PC-3 (cell line): Measurements from ENCODE around the gene GALNS. TPM values are rescaled to one million over a fixed set of nuclear protein-coding genes. Genes with fewer than 3 reads are reported as not detected.
A peak's percentile ranks its signal among the peaks of the same experiment; 100 is the strongest.

Experiments used
- ATAC-seq: fragments of 200-7000 bp; cut with Tn5 transposase; 2 replicates; pipeline ENCODE4 v1.9.1; 2020; ENCODE audit warnings: mild to moderate bottlenecking, moderate library complexity
- BruUV-seq: library from RNA; stranded (reverse); fragments of 400-500 nt; replicated peaks from 2 replicates; lab custom pipeline; 2021; lab: Mats Ljungman, UMichigan
- CTCF ChIA-PET: fragments of 300-600 bp; sonication (Branson Sonifier 250); formaldehyde crosslinking; loops from one replicate; lab custom pipeline; 2022; ENCODE audit warnings: antibody characterized with exemption; lab: Charles Lee
- POLR2A ChIA-PET: fragments of 300-600 bp; sonication (Branson Sonifier 250); formaldehyde crosslinking; loops from one replicate; lab custom pipeline; 2022; ENCODE audit warnings: antibody characterized with exemption; ENCODE audit not compliant: unreplicated experiment; lab: Charles Lee
- DNase-seq: peaks from one replicate; pipeline ENCODE4 v3.0.0-alpha.2; 2015
- H2AFZ ChIP-seq: fragments of 300-600 bp; sonication (generic); 2 replicates; pipeline ENCODE4 v1.6.0; 2016; ENCODE audit warnings: antibody characterized with exemption, low read length
- H3F3A ChIP-seq: fragments of 300-600 bp; sonication (generic); one replicate; pipeline ENCODE4 v1.6.0; 2017; ENCODE audit warnings: antibody characterized with exemption, low read length, control low read depth, mild to moderate bottlenecking; ENCODE audit not compliant: unreplicated experiment
- H3K27ac ChIP-seq: fragments of 300-600 bp; sonication (generic); 2 replicates; pipeline ENCODE4 v1.5.1; 2016; ENCODE audit warnings: mild to moderate bottlenecking, low read length
- H3K27me3 ChIP-seq: fragments of 300-600 bp; sonication (generic); 2 replicates; pipeline ENCODE4 v1.6.1; 2016; ENCODE audit warnings: low read length, mixed read lengths
- H3K36me3 ChIP-seq: fragments of 300-600 bp; sonication (generic); 2 replicates; pipeline ENCODE4 v1.6.1; 2016; ENCODE audit warnings: low read depth, mixed run types, low read length, mixed read lengths
- H3K4me1 ChIP-seq: fragments of 300-600 bp; sonication (generic); 2 replicates; pipeline ENCODE4 v1.5.1; 2016; ENCODE audit warnings: low read length; ENCODE audit not compliant: insufficient read depth
- H3K4me2 ChIP-seq: fragments of 300-600 bp; sonication (generic); 2 replicates; pipeline ENCODE4 v1.6.0; 2016; ENCODE audit warnings: low read length
- H3K4me3 ChIP-seq: fragments of 300-600 bp; sonication (generic); 2 replicates; pipeline ENCODE4 v1.5.1; 2016; ENCODE audit warnings: mild to moderate bottlenecking, low read length, mixed read lengths
- H3K79me2 ChIP-seq: fragments of 300-600 bp; sonication (generic); 2 replicates; pipeline ENCODE4 v1.6.1; 2017; ENCODE audit warnings: low read length, mixed read lengths
- H3K9ac ChIP-seq: fragments of 300-600 bp; sonication (generic); 2 replicates; pipeline ENCODE4 v1.6.0; 2016; ENCODE audit warnings: mild to moderate bottlenecking, low read length
- H3K9me2 ChIP-seq: fragments of 300-600 bp; sonication (generic); replicated peaks from 2 replicates; pipeline ENCODE4 v1.6.1; 2016; ENCODE audit warnings: mixed run types, low read length, mixed read lengths
- H3K9me3 ChIP-seq: fragments of 300-600 bp; sonication (generic); 2 replicates; pipeline ENCODE4 v1.6.1; 2016; ENCODE audit warnings: low read length, mixed read lengths
- H4K20me1 ChIP-seq: fragments of 300-600 bp; sonication (generic); 2 replicates; pipeline ENCODE4 v1.6.1; 2016; ENCODE audit warnings: low read length, mixed read lengths
- EZH2 ChIP-seq: fragments of 300-600 bp; sonication (generic); IDR thresholded peaks from one replicate; pipeline ENCODE4 v1.6.1; 2017; ENCODE audit warnings: antibody characterized with exemption, mild to moderate bottlenecking, low read length; ENCODE audit not compliant: unreplicated experiment
- EZH2phosphoT487 ChIP-seq: fragments of 300-600 bp; sonication (generic); IDR thresholded peaks from 2 replicates; pipeline ENCODE4 v1.6.1; 2018; ENCODE audit warnings: mild to moderate bottlenecking, antibody characterized with exemption, low read length, borderline replicate concordance
- intact Hi-C: fragments of 100-400 bp; cut with micrococcal nuclease; formaldehyde crosslinking; loops from 2 replicates; pipeline ENCODE4 v1.9.0; 2023
- total RNA-seq: library from RNA; depleted of rRNA; stranded (reverse); fragments of >200 nt; gene quantifications from 2 replicates; pipeline ENCODE4 v1.2.3, GENCODE V29; 2014
- TF ChIP-seq, protein P1 (sequence below): fragments of 300-600 bp; sonication (generic); conservative IDR thresholded peaks from 2 replicates; pipeline ENCODE4 v1.5.1; 2017; ENCODE audit warnings: antibody characterized with exemption, low read depth, mild to moderate bottlenecking, low read length

The GALNS gene
- total RNA-seq, 1 experiment from 2014 or later, result 18.3 TPM

DNA sequence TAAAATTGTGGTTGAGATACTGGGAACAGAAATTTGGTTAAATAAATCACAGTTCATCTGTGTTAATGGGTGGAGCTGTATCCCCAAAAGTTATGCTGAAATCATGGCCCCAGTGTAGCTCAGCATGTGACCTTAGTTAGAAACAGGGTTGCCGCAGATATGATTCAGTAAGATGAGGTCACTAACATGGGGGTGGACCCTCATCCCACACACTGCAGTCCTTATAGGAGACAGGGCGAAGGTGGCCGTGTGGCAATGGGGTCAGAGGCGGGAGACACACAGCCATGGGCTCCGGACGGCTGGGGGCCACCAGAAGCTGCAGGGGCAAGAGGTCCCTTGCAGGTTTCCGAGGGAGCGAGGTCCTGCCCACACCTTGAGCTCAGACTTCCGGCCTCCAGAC is 10.7 kb downstream of the GALNS start:
- BruUV-seq, result no TSS peak

DNA sequence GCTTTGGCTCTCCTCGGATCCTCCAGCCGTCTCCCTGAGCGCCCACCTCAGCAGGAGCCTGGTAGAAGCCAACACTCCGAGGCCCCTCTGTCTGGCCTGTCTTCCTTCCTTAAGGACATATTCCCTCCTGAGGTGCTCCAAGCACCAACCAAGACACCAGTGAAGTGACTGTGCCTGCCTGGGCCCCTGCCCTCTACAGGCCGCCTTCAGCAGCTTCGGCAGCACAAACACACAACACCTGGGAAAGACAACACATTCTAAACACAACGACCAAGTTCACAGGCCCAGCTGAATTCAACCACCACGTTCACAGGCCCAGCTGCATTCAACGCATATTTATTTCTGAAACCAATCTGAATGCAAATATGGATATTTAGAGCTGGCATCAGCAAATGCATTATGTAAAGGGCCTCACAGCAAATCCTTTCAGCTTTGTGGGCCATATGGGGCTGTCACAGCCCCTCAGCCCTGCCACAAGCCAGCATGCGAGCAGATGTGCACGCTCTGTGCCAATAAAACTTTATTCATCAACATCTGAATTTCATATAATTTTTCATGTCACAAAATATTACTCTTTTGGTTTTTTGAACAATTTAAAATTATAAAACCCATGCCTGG is 12.2 kb downstream of the GALNS start:
- Histone ChIP-seq H3K36me3 (no peaks in the 10 kb centered on the region), H3K27ac (no peak overlapping the region), H3K9ac (no peak overlapping the region), H3K9me3 (no peaks in the 10 kb centered on the region), H4K20me1 (no peaks in the 10 kb centered on the region), H2AFZ (no peak overlapping the region), H3F3A (no peaks in the 10 kb centered on the region), H3K27me3 (no peaks in the 10 kb centered on the region), H3K4me3 (no peak overlapping the region), H3K9me2 (no peaks in the 10 kb centered on the region), H3K79me2 (no peaks in the 10 kb centered on the region), H3K4me2 (no peak overlapping the region), H3K4me1 (no peaks in the 10 kb centered on the region)
- POLR2A ChIA-PET, result no interaction called here
- intact Hi-C loops, result no loop called here
- CTCF ChIA-PET, result no interaction called here
- TF ChIP-seq EZH2 (no peak), EZH2phosphoT487 (no peak)
- TF ChIP-seq, protein P1, sequence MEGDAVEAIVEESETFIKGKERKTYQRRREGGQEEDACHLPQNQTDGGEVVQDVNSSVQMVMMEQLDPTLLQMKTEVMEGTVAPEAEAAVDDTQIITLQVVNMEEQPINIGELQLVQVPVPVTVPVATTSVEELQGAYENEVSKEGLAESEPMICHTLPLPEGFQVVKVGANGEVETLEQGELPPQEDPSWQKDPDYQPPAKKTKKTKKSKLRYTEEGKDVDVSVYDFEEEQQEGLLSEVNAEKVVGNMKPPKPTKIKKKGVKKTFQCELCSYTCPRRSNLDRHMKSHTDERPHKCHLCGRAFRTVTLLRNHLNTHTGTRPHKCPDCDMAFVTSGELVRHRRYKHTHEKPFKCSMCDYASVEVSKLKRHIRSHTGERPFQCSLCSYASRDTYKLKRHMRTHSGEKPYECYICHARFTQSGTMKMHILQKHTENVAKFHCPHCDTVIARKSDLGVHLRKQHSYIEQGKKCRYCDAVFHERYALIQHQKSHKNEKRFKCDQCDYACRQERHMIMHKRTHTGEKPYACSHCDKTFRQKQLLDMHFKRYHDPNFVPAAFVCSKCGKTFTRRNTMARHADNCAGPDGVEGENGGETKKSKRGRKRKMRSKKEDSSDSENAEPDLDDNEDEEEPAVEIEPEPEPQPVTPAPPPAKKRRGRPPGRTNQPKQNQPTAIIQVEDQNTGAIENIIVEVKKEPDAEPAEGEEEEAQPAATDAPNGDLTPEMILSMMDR, result peak; percentile 19; the same call in 1 of the 2 replicates
- BruUV-seq, result no TSS peak
- ATAC-seq (no peak), DNase-seq (no peak)

More for the DNA sequence above, 10.7 kb downstream of the GALNS start:
- Histone ChIP-seq H3F3A (no peaks in the 10 kb centered on the region), H3K36me3 (no peaks in the 10 kb centered on the region), H2AFZ (no peak overlapping the region), H4K20me1 (no peaks in the 10 kb centered on the region), H3K9ac (no peak overlapping the region), H3K27ac (no peak overlapping the region), H3K79me2 (no peaks in the 10 kb centered on the region), H3K4me2 (no peak overlapping the region), H3K27me3 (no peaks in the 10 kb centered on the region), H3K9me2 (no peaks in the 10 kb centered on the region), H3K4me3 (no peak overlapping the region), H3K9me3 (no peaks in the 10 kb centered on the region), H3K4me1 (no peaks in the 10 kb centered on the region)
- intact Hi-C loops, result no loop called here
- ATAC-seq, result no peak
- TF ChIP-seq, protein P1, result no peak
- TF ChIP-seq EZH2phosphoT487 (no peak), EZH2 (no peak)
- POLR2A ChIA-PET, result no interaction called here
- no peak for DNase-seq
- CTCF ChIA-PET, result no interaction called here

DNA sequence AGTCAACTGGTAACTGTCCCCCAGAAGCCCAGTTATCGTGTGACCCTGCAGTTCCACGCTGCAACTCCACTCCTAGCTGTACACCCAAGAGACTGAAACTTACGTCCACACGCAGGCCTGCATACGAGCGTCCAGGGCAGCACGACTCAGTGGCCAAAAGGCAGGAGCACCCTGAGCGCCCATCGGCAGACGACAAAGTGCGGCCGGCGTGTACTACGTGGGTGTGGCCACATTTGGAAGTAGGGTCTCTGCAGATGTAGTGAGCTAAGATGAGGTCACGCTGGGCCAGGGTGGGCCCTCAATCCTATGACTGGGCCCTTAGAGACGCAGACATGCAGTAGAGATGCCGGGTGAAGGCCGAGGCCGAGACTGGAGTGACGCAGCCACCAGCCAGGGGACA is 13.5 kb downstream of the GALNS start:
- Histone ChIP-seq H3K36me3 (no peaks in the 10 kb centered on the region), H4K20me1 (no peaks in the 10 kb centered on the region), H3K4me3 (no peak overlapping the region), H3F3A (no peaks in the 10 kb centered on the region), H3K9me2 (no peaks in the 10 kb centered on the region), H3K4me1 (no peaks in the 10 kb centered on the region), H3K27ac (no peak overlapping the region), H3K27me3 (no peaks in the 10 kb centered on the region), H2AFZ (no peak overlapping the region), H3K9me3 (no peaks in the 10 kb centered on the region), H3K9ac (no peak overlapping the region), H3K4me2 (no peak overlapping the region), H3K79me2 (no peaks in the 10 kb centered on the region)
- DNase-seq, result no peak
- ChIA-PET POLR2A (no interaction called here), CTCF (no interaction called here)
- intact Hi-C loops, result no loop called here
- no peak for ATAC-seq
- BruUV-seq, result no TSS peak
- TF ChIP-seq EZH2phosphoT487 (no peak), EZH2 (no peak)
- TF ChIP-seq, protein P1, result no peak
